Smooth muscle cell (in vitro differentiated cells): ENCODE results near the gene SERPINA5. TPM values are rescaled to one million over a fixed set of nuclear protein-coding genes. Genes with fewer than 3 reads are reported as not detected.

Experiments
- DNase-seq: peaks from one replicate; lab custom pipeline; 2025; ENCODE audit not compliant: unreplicated experiment; lab: John Stamatoyannopoulos, UW
- H2AFZ ChIP-seq: fragments of 200-600 bp; sonication (generic); 2 replicates; pipeline ENCODE4 v1.6.0; 2016; ENCODE audit warnings: antibody characterized with exemption, low read depth, mild to moderate bottlenecking
- H3F3A ChIP-seq: fragments of 200-600 bp; sonication (generic); 2 replicates; pipeline ENCODE4 v1.6.0; 2017; ENCODE audit warnings: antibody characterized with exemption, low read depth
- H3K27ac ChIP-seq: fragments of 200-600 bp; sonication (generic); 2 replicates; pipeline ENCODE4 v1.5.1; 2016; ENCODE audit warnings: low read depth, mild to moderate bottlenecking
- H3K27me3 ChIP-seq: fragments of 200-600 bp; sonication (generic); 2 replicates; pipeline ENCODE4 v1.6.1; 2016; ENCODE audit warnings: low read depth, mild to moderate bottlenecking
- H3K36me3 ChIP-seq: fragments of 200-600 bp; sonication (generic); 2 replicates; pipeline ENCODE4 v1.5.1; 2016; ENCODE audit warnings: low read depth
- H3K4me1 ChIP-seq: fragments of 200-600 bp; sonication (generic); 2 replicates; pipeline ENCODE4 v1.5.1; 2016; ENCODE audit warnings: low read depth
- H3K4me2 ChIP-seq: fragments of 200-600 bp; sonication (generic); 2 replicates; pipeline ENCODE4 v1.6.0; 2016; ENCODE audit warnings: mild to moderate bottlenecking
- H3K4me3 ChIP-seq: fragments of 200-600 bp; sonication (generic); 2 replicates; pipeline ENCODE4 v1.5.1; 2016; ENCODE audit warnings: mild to moderate bottlenecking
- H3K79me2 ChIP-seq: fragments of 200-600 bp; sonication (generic); 2 replicates; pipeline ENCODE4 v1.6.0; 2016; ENCODE audit warnings: low read depth, mild to moderate bottlenecking
- H3K9ac ChIP-seq: fragments of 200-600 bp; sonication (generic); 2 replicates; pipeline ENCODE4 v1.6.0; 2016; ENCODE audit warnings: low read depth
- H3K9me3 ChIP-seq: fragments of 200-600 bp; sonication (generic); replicated peaks from 2 replicates; pipeline ENCODE4 v1.5.1; 2016; ENCODE audit warnings: low read depth
- H4K20me1 ChIP-seq: fragments of 200-600 bp; sonication (generic); 2 replicates; pipeline ENCODE4 v1.6.0; 2016; ENCODE audit warnings: low read depth
- WGBS: methylation state at CpG from one replicate; pipeline ENCODE4 v1.1.7; 2016; ENCODE audit warnings: low lambda C conversion rate; 5-methylcytosine and 5-hydroxymethylcytosine counted together
- polyA plus RNA-seq: library from polyadenylated mRNA; unstranded; fragments of >200 nt; fragmentation: Nextera tagmentation; extraction: Ambion mirVana; gene quantifications from 2 replicates; pipeline ENCODE4 v1.2.1, GENCODE V29; 2016
- total RNA-seq: library from RNA; depleted of rRNA; stranded (reverse); fragments of >200 nt; gene quantifications from 2 replicates; pipeline ENCODE4 v1.2.3, GENCODE V29; 2014
- TF ChIP-seq, protein P1 (sequence below): fragments of 200-600 bp; sonication (generic); IDR thresholded peaks from 2 replicates; pipeline ENCODE4 v1.5.1; 2017; ENCODE audit warnings: borderline replicate concordance, mild to moderate bottlenecking, antibody characterized with exemption; ENCODE audit not compliant: insufficient read depth, poor library complexity, severe bottlenecking

SERPINA5 gene
- total and polyA plus RNA-seq, 2 experiments from 2014 or later = 0.27 to 0.43 TPM

- Histone ChIP-seq H3K27ac (no peak overlapping the region), H3K36me3 (no peaks in the 10 kb centered on the region), H3K9me3 (no peaks in the 10 kb centered on the region), H3K27me3 (no peaks in the 10 kb centered on the region), H3K9ac (no peak overlapping the region), H2AFZ (no peak overlapping the region), H3K4me2 (no peak overlapping the region), H3K4me3 (no peak overlapping the region), H3K79me2 (no peaks in the 10 kb centered on the region), H3F3A (no peaks in the 10 kb centered on the region), H3K4me1 (no peaks in the 10 kb centered on the region), H4K20me1 (no peaks in the 10 kb centered on the region)
- DNase-seq = no peak
- 70% methylated on average over 2 of the region's 2 CpGs for WGBS
- TF ChIP-seq, protein P1, sequence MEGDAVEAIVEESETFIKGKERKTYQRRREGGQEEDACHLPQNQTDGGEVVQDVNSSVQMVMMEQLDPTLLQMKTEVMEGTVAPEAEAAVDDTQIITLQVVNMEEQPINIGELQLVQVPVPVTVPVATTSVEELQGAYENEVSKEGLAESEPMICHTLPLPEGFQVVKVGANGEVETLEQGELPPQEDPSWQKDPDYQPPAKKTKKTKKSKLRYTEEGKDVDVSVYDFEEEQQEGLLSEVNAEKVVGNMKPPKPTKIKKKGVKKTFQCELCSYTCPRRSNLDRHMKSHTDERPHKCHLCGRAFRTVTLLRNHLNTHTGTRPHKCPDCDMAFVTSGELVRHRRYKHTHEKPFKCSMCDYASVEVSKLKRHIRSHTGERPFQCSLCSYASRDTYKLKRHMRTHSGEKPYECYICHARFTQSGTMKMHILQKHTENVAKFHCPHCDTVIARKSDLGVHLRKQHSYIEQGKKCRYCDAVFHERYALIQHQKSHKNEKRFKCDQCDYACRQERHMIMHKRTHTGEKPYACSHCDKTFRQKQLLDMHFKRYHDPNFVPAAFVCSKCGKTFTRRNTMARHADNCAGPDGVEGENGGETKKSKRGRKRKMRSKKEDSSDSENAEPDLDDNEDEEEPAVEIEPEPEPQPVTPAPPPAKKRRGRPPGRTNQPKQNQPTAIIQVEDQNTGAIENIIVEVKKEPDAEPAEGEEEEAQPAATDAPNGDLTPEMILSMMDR = no peak
Measured at GRCh38 chr14:94536836-94537235, 44.4 kb upstream of the SERPINA5 start.

DNA sequence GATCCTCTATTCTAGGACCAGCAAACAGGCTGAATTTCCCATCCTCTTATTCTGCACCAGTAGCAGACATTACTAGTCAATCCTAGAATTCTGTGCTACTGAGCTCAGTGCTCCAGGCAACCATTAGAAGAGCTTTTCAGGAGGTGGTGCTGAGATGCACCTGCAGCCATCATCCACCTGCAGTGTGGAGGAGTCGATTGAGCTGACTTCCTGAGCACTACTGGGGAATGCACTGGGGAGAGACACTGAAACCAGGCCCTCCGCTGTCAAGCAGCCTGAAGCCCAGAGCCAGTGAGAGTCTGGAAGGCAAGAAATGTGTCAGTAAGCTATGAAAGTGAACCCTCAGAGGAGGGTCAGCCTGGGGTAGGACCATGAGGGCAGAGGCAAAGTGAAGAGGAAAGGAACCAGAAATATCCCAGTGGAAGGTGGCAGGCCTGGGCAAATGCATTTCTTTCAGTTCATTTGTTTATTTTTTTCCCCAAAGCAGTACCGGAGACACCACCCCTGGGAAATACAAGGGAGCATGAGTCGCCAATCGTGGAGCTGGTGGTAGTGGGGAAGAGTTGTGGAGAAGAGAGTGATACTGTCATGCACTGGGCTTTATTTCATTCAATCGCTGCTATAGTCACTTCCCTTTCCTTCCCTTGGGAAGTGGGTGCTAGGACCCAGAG lies 43.0 kb upstream of the SERPINA5 start:
- Histone ChIP-seq H3K4me2 (no peak overlapping the region), H3F3A (no peaks in the 10 kb centered on the region), H4K20me1 (no peaks in the 10 kb centered on the region), H3K36me3 (no peaks in the 10 kb centered on the region), H3K4me3 (no peak overlapping the region), H3K27me3 (no peaks in the 10 kb centered on the region), H3K4me1 (no peaks in the 10 kb centered on the region), H3K79me2 (no peaks in the 10 kb centered on the region), H3K27ac (no peak overlapping the region), H3K9ac (no peak overlapping the region), H3K9me3 (no peaks in the 10 kb centered on the region), H2AFZ (no peak overlapping the region)
- DNase-seq = no peak
- 91% methylated on average over 6 of the region's 6 CpGs for WGBS
- TF ChIP-seq, protein P1 = no peak

GRCh38 chr14:94539181-94539580 lies 42.0 kb upstream of the SERPINA5 start:
- H3K9ac ChIP-seq = no peak overlapping the region
- no peaks in the 10 kb centered on the region for H3K36me3 ChIP-seq
- H3K4me1 ChIP-seq = no peaks in the 10 kb centered on the region
- H3K79me2 ChIP-seq = no peaks in the 10 kb centered on the region
- WGBS = 97% methylated on average over 7 of the region's 7 CpGs
- H3K27me3 ChIP-seq = no peaks in the 10 kb centered on the region
- H4K20me1 ChIP-seq = no peaks in the 10 kb centered on the region
- H3K4me2 ChIP-seq = no peak overlapping the region
- no peak overlapping the region for H2AFZ ChIP-seq
- H3F3A ChIP-seq = no peaks in the 10 kb centered on the region
- no peak overlapping the region for H3K4me3 ChIP-seq
- H3K9me3 ChIP-seq = no peaks in the 10 kb centered on the region
- TF ChIP-seq, protein P1 = no peak
- DNase-seq = no peak
- no peak overlapping the region for H3K27ac ChIP-seq

DNA sequence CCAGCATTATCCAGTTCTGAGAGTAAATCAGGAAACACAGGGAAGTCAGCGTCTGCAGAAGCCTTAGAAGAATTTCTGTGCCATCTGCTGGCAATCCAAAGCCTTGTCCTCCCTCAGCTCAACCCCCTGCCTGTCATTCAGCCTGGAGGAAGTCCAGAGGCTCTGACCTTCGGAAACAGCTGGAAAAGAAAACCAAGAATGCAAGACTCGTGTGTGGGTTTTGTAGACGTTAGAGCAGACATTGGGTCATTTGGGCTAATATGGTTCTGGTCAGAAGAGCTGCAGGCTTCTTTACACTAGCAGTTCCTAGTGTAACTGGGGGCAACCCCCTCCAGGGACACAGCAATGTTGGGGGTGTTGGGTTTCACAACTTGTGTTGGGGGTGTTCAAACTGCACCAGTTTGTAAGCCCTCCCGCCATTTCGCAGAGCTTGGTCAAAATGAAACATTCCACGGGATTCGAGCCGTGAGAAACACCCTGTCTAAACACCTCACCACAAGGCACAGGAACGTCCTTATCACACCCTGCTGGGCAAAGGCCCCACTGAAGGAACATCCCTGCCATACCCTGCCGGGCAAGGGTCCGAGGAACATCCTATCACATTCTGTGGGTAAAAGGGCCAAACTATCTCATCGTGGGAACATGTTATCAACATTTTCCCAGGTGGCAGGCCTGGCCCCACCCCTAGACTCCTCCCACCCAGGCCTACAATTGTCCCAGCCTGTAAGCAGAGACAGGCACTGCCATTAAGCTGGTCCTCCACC lies 41.0 kb upstream of the SERPINA5 start:
- Histone ChIP-seq H3K36me3 (no peaks in the 10 kb centered on the region), H3F3A (no peaks in the 10 kb centered on the region), H2AFZ (no peak overlapping the region), H3K4me1 (no peaks in the 10 kb centered on the region), H3K4me3 (no peak overlapping the region), H3K27me3 (no peaks in the 10 kb centered on the region), H3K4me2 (no peak overlapping the region), H3K9me3 (no peaks in the 10 kb centered on the region), H4K20me1 (no peaks in the 10 kb centered on the region), H3K27ac (no peak overlapping the region), H3K79me2 (no peaks in the 10 kb centered on the region), H3K9ac (no peak overlapping the region)
- DNase-seq = no peak
- WGBS = 65% methylated on average over 13 of the region's 13 CpGs
- TF ChIP-seq, protein P1 = no peak
